ENCODE measurements around the gene PHF21B.

PHF21B gene

GRCh38 chr22:44887941-44888366 is 121.9 kb downstream of the PHF21B start:
- H3K4me3 ChIP-seq (ENCODE audit: low read depth, low read length) = no peak overlapping the region
- H3K27me3 ChIP-seq (ENCODE audit: insufficient read depth, low read depth, severe bottlenecking) = no peaks in the 10 kb centered on the region
- no peak for DNase-seq
- no peak overlapping the region for H3K27ac ChIP-seq
- H3K36me3 ChIP-seq = peaks cover 64% of the 10 kb centered on the region
- H3K9me3 ChIP-seq (ENCODE audit: severe bottlenecking) = no peaks in the 10 kb centered on the region
- no peak for TF ChIP-seq CTCF (IDR thresholded peaks at IDR 0.05; ENCODE audit: low read depth, low read length)

GRCh38 chr22:44885806-44886360 is 123.9 kb downstream of the PHF21B start:
- H3K36me3 ChIP-seq = peaks cover 58% of the 10 kb centered on the region
- no peak for DNase-seq

DNA sequence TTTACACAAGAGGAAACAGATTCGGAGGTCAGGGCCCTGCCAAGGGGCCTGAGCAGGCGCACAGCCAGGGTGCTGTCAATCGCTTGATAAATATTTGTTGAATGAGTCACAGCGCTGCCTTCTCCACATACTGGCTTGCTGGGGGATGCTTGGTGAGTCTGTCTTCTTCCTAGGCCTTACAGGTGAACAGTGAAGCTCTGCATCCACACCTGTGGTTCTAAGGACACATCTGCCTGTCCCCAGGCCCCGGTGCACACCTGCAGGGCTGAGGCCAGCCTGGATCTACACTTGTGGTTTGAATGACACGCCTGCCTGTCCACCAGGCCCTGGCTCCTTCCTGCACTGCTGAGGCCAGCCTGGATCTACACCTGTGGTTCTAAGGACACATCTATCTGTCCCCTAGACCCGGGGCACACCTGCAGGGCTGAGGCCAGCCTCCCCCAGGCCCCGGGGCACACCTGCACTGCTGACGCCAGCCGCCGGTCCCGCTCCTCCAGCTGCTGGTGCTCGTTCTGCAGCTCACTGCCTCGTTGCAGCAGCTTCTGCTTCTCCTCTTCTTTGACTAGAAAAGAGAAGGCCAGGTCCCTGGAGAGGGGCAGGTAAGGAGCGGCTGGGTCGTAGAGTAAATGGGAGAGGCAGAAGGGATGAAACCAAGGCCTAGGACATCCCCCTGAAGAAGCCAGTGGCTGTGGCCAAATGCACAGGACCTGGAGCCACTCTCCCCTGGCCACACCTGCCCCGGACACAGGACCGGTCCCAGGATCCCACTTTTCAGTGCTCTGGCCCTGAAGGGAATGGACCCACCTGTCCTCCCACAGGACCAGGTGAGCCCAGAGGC is 124.6 kb downstream of the PHF21B start:
- no peak overlapping the region for H3K27ac ChIP-seq
- no peak overlapping the region for H3K4me3 ChIP-seq (ENCODE audit: low read depth, low read length)
- TF ChIP-seq CTCF (IDR thresholded peaks at IDR 0.05; ENCODE audit: low read depth, low read length) = no peak
- no peak for DNase-seq
- no peaks in the 10 kb centered on the region for H3K27me3 ChIP-seq (ENCODE audit: insufficient read depth, low read depth, severe bottlenecking)
- no peaks in the 10 kb centered on the region for H3K9me3 ChIP-seq (ENCODE audit: severe bottlenecking)
- H3K36me3 ChIP-seq = peaks cover 51% of the 10 kb centered on the region

More at GRCh38 chr22:44885806-44886360, 123.9 kb downstream of the PHF21B start:
- H3K27ac ChIP-seq = no peak overlapping the region
- no peak overlapping the region for H3K4me3 ChIP-seq (ENCODE audit: low read depth, low read length)
- no peaks in the 10 kb centered on the region for H3K27me3 ChIP-seq (ENCODE audit: insufficient read depth, low read depth, severe bottlenecking)
- no peaks in the 10 kb centered on the region for H3K9me3 ChIP-seq (ENCODE audit: severe bottlenecking)
- no peak for TF ChIP-seq CTCF (IDR thresholded peaks at IDR 0.05; ENCODE audit: low read depth, low read length)

- no peaks in the 10 kb centered on the region for H3K9me3 ChIP-seq (ENCODE audit: severe bottlenecking)
- TF ChIP-seq CTCF (IDR thresholded peaks at IDR 0.05; ENCODE audit: low read depth, low read length) = no peak
- H3K27ac ChIP-seq = no peak overlapping the region
- DNase-seq = no peak
- peaks cover 49% of the 10 kb centered on the region for H3K36me3 ChIP-seq
- no peak overlapping the region for H3K4me3 ChIP-seq (ENCODE audit: low read depth, low read length)
- H3K27me3 ChIP-seq (ENCODE audit: insufficient read depth, low read depth, severe bottlenecking) = no peaks in the 10 kb centered on the region
Measured at GRCh38 chr22:44884562-44884961, 125.2 kb downstream of the PHF21B start.

DNA sequence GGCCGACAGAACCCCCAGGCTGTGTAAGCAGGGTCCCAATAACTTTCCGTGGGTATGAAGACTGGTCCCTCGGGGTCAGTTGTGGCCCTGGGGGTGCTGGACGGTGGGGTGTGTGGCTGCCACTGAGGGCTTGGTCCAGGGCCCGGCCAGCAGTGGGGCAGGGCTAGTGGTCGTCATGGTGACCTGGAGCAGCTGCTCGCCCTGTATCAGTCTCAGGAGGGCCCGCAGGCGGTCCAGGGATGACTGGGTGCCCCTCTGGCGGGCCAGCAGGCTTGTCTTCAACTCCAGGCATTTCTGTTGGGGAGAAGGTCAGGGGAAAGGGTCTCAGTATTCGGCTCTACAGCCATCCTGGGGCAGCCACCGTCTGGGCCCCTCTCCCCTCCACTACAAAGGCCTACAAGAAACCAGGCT is 126.8 kb downstream of the PHF21B start:
- TF ChIP-seq CTCF (IDR thresholded peaks at IDR 0.05; ENCODE audit: low read depth, low read length) = no peak
- H3K27me3 ChIP-seq (ENCODE audit: insufficient read depth, low read depth, severe bottlenecking) = no peaks in the 10 kb centered on the region
- no peak overlapping the region for H3K4me3 ChIP-seq (ENCODE audit: low read depth, low read length)
- H3K27ac ChIP-seq = no peak overlapping the region
- no peaks in the 10 kb centered on the region for H3K9me3 ChIP-seq (ENCODE audit: severe bottlenecking)
- no peak for DNase-seq
- peaks cover 43% of the 10 kb centered on the region for H3K36me3 ChIP-seq
